HG03025 (cell line): Measurements from ENCODE around the gene SARDH.

Experiments
- ATAC-seq: cut with Tn5 transposase; IDR thresholded peaks from one replicate; pipeline ENCODE4 v1.9.1; 2021; ENCODE audit warnings: mild to moderate bottlenecking, moderate library complexity; ENCODE audit not compliant: unreplicated experiment, low FRiP score

The SARDH gene

GRCh38 chr9:133616643-133617405, 121.3 kb downstream of the SARDH start:
- no peak for ATAC-seq

- no peak for ATAC-seq
These were observed 122.5 kb downstream of the SARDH start for GRCh38 chr9:133615606-133616188.

- no peak for ATAC-seq
These were observed 123.0 kb downstream of the SARDH start for GRCh38 chr9:133615186-133615585.

GRCh38 chr9:133614678-133615077, 123.5 kb downstream of the SARDH start:
- no peak for ATAC-seq

- no peak for ATAC-seq
These were observed 124.1 kb downstream of the SARDH start for GRCh38 chr9:133614056-133614455.
